Activated naive CD8-positive, alpha-beta T cell treated with anti-CD3 and anti-CD28 coated beads, Interleukin-2, amount 50 U/mL, for 16 hours (primary cell): Measurements from ENCODE around the gene AOAH.
"Not testable (repeated sequence)": the region's sequence is repeated elsewhere in the genome, so short reads cannot be mapped to it uniquely, and the experiment has no call there.

Experiments
- DNase-seq: peaks from one replicate; pipeline ENCODE4 v3.0.0-alpha.2; 2020; ENCODE audit warnings: low read depth, low spot score

Gene AOAH

DNA sequence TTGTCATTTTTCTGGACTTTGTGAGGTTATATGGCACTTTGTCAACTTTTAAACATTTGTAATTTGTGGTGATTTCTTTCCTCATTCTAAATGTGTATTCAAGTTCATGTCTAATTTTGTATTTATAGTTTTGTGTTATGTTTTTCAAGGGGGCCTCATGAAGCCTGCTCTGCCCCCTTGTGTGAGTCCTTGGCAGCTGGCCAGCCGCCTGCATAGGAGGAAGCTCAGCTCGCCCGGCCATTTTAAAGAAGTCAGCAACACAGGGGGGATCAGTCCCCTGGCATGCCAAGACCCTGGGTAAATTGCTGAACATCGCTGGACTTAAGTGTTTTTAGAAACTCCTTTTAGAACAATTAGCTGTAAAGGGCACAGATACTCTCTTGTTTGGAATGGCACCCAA is 211.7 kb downstream of the AOAH start:
- DNase-seq, result no peak

DNA sequence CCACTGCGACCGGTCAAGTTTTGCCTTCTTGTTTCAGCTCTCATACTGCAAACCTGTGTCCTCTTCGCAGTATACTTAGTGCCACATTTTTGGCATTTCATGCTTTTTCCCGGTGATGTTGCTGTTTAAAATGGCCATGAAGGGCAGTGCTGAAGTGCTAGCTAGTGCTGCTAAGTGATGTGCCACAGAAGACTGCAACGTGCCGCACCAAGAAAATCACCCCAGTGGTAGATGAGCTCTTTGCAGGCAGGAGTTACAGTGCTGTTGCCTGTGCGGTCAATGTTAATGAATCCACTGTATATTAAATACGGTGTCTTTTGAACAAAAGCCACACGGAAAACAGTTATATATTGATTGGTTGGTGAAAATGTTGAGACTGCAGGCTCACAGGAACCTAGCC is 214.3 kb downstream of the AOAH start:
- DNase-seq, result no peak

DNA sequence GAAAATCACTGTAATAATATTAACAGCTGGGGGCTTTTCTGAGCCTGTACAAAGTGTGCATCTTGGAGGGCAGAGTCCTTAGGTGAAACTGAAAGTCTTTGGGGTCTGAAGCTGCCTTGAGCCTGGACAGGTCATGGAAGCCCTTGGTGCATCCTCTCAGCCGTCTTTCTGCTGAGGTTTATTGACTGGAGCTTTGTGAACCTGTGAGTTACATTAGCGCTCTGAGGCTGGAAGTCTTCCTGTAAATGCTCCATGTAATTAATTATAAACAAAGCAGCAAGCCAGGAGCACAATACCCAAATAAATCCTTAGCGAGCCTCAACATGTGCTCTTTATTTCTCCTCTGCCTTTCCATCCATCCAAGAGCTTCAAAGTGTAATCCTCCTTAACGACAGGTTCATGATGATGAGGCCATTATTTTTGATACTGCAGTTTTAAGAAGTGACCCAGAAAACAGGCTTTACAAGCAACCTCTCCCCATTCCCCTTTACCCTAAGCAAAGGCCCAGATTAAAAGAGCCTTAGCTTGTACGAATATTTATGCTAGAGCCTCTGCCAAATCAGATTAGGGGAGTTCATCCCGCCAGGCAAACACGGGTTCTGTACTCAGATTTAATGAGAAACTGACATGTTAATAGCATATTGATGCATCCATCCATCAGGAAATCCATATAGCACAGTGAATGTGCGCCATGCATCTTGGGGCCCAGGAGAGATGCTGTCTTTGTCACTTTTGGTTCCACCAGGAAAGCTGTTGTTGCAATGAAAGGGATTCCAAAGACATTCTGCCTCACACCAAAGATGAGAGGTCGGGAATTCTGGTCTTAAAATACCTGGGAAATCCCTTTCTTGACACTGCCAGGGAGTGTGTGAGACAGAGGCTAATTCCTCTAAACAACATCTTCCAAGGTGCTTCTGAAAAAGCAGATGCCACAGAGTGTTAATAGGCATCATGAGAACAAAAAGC is 216.5 kb downstream of the AOAH start:
- DNase-seq, result no peak

DNA sequence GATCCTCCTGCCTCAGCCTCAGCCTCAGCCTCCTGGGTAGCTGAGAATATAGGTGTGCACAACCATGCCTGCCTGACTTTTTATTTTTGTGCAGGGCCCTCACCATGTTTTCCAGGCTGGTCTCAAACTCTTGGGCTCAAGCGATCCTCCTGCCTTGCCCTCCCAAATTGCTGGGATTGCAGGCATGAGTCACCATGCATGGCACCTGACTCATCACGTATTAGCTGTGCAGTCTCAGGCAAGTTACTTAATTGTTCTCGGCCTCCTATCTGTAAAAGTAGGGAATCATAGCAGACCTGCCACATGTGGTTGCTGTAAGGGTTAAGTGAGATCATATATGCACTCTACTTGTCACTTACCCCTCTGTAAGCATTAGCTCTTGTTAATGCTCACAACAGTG is 217.5 kb downstream of the AOAH start:
- DNase-seq, result no peak

DNA sequence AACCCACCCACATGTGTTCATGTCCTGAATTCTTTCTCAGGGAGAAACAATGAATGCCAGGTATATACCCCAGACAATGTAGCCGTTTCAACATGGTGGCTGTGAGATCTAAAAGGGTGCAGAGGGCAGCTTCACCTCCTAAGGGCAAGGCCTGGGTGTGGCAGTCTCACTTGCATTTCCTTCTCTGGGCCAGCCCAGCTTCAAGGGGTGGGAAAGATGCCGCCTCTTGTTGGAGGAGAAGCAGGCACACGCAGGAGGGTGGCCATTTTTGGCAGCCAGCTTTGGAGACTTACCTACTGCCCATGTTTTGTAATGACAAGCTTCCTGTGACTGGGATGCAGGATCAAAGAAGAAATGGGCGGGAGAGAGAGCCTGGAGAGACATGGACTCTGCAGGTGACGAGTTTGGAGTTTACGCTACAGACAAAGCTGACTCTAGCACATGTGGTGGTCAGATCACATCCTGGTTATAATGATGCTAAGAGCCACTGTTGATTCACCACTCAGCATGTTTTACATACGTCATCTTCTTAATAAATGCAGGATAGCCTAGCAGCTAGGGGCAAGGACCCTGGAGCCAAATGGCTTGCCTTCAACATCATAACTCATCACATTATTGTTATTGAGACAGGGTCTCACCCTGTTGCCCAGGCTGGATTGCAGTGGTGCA is 218.0 kb downstream of the AOAH start:
- no peak for DNase-seq

DNA sequence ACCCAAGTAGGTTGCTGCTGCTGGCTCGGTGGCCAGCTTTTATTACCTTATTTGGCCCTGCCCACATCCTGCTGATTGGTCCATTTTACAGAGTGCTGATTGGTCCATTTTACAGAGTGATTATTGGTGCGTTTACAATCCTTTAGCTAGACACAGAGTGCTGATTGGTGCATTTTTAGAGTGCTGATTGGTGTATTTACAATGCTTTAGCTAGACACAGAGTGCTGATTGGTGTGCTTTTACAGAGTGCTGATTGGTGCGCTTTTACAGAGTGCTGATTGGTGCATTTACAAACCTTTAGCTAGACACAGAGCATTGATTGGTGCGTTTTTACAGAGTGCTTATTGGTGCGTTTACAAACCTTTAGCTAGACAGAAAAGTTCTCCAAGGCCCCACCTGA is 219.7 kb downstream of the AOAH start:
- not testable (repeated sequence) for DNase-seq

DNA sequence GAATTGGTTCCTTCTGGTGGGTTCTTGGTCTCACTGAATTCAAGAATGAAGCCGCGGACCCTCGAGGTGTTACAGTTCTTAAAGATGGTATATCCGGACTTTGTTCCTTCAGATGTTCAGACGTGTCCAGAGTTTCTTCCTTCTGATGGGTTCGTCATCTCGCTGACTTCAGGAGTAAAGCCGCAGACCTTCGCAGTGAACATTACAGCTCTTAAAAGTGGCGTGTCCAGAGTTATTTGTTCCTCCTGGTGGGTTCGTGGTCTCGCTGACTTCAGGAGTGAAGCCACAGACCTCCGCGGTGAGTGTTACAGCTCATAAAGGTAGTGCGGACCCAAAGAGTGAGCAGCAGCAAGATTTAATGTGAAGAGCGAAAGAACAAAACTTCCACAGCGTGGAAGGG is 220.1 kb downstream of the AOAH start:
- not testable (repeated sequence) for DNase-seq

DNA sequence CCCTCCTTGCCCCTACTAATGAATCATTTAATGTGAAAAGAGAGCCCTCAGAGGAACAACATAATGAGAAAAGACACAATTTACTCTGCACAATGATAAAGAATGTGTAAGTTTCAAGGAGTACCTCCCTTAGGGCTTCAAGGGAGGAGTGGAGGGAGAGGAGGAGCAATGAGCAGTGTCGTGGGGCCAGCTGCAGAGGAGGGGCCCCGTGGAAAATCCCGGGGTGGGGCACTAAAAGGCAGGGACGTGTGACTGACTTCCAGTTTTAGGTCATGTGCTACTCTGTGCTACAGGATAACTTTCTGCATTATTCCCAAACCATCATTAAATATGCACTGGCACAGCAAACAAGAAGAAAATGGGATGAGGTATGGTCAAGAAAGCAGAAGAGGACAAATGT is 226.5 kb downstream of the AOAH start:
- DNase-seq, result no peak

DNA sequence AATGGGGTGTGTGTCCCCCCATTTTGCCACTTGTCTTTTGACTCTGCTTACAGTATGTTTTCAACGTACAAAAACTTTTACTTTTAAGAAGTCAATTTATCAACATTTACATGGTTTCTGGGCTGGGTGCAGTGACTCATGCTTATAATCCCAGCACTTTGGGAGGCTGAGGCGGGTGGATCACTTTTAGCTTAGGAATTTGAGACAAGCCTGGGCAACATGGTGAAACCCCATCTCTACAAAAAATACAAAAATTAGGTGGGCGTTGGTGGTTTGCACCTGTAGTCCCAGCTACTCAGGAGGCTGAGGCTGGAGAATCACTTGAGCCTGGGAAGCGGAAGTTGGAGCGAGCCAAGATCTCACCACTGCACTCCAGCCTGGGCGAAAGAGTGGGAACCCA is 227.1 kb downstream of the AOAH start:
- not testable (repeated sequence) for DNase-seq

DNA sequence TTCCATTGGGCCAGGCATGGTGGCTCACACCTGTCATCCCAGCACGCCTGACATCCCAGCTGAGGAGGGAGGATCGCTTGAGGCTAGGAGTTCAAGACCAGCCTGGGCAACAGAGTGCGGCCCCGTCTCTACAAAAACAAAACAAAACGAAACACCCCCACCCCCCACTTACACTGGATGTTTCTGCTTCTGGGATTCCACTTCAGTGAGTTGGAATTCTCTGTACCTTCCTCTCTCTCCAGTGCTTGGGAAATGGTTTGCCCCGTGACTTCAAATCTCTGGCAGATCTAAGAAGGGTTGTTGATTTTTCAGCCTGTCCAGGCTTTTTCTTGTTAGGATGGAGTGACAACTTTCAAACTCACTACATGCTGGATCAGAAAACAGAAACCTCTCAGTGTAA is 227.7 kb downstream of the AOAH start:
- no peak for DNase-seq

DNA sequence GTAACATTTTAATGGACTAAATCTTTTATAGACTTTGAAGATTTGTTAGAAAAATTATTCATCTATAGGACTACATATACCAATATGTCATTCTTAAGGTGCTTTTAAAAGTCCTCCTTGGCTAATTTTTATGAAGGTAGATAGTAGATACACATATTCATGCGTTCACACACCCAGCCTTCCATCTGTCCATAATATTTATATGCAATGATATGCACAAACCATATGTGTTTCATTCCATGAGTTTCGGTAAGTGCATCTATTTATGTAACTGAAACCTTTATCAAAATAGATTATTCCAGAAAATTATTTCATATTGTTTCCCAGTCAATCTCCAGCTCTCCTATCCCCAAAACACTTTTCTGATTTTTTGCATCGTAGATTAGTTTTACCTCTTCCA is 233.0 kb downstream of the AOAH start:
- no peak for DNase-seq

DNA sequence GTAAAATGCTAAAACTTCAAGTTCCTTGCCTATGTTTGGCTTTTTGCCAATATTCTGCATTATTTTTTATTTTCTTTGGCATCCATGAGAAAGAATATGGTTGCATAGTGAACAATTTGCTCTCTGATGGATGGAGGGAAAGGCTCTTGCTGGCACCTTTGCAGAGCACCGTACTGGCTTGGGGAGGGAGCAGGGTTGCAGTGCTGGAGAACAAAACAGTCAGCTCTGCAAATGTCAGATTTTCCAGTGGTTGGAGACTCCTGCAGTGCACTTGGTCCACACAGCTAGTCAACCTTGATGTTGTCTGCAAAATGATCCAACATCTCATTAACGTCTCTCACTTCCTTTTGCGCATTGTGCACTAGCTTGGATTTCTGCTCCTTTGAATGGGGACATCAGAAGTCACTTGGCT is 233.9 kb downstream of the AOAH start:
- no peak for DNase-seq

DNA sequence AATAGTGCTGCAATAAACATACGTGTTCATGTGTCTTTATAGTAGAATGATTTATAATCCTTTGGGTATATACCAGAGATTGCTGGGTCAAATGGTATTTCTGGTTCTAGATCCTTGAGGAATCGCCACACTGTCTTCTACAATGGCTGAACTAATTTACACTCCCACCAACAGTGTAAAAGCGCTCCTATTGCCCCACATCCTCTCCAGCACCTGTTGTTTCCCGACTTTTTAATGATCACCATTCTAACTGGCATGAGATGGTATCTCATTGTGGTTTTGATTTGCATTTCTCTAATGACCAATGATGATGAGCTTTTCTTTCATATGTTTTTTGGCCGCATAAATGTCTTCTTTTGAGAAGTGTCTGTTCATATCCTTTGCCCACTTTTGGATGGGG is 235.6 kb downstream of the AOAH start:
- DNase-seq, result not testable (repeated sequence)

DNA sequence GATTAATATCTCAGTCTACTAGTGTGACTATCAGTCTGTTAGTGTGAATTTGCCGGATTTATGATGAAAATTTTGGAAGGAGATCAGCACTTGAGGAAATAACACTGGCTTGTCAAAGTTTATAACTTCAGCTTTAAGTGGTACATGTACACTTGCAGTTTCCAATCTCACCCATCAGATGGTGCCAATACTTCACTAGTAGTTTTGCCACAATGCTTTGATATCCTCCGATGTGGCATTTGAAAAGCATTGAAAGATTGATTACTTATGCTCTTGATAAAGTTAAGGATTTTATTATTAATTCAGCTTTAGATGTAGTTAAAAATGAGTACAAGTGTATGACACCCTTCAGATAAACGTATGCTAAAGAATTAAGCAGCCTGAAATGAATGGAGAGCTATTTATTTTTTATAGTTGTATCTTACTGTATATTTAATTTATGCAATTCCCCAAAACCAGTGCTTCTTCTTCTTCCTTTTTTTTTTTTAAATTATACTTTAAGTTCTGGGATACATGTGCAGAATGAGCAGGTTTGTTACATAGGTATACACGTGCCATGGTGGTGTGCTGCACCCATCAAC is 236.4 kb downstream of the AOAH start:
- DNase-seq, result no peak

DNA sequence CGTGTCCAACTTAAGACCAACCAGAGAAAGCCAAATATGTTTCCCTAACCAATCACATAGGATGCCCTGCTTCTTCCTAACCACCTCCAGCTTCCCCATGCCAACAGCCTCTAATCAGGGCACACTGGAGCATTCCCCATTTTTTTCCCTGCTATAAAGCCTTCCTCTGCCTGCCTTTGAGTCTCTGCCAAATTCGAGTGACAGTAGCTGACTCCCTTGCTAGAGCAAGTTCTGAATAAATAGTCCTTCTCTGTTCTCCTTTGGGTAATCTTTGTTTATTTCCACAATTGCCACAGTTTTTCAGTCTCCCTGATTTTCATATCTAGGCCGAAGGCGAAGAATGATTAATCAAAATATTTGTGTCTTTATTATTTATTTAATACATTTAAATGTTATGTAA is 238.0 kb downstream of the AOAH start:
- DNase-seq, result no peak

DNA sequence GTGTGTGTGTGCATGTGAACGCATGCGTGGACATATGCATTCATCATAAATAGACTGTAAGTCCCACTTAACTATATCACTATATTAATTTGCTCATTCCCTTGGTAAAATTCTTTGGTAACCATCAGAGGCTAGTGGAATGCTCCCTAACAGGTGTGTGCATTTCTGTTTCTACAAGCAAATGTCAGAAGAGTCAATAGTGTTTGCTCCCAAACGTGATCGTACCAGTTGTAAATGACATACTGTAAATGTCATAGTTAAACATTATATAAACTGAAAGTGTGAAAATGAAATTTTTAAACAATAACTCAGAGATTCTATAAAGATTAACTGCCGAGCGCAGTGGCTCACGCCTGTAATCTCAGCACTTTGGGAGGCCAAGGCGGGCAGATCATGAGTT is 240.0 kb downstream of the AOAH start:
- DNase-seq, result no peak

DNA sequence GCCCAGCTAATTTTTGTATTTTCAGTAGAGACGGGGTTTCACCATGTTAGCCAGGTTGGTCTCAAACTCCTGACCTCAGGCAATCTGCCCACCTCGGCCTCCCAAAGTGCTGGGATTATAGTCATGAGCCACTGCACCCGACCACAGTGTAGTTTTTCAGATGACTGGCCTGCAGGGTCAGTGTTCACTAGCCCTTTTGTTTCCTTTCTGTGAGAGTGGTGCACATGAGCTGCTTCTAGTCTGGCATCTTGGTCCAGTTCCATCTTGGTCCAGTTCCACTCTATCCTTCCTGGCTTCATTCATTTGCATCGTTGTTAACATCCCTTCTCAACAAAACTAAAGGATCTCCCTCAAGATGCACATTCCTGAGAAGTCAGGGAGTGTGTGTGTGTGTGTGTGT is 240.4 kb downstream of the AOAH start:
- DNase-seq, result not testable (repeated sequence)

DNA sequence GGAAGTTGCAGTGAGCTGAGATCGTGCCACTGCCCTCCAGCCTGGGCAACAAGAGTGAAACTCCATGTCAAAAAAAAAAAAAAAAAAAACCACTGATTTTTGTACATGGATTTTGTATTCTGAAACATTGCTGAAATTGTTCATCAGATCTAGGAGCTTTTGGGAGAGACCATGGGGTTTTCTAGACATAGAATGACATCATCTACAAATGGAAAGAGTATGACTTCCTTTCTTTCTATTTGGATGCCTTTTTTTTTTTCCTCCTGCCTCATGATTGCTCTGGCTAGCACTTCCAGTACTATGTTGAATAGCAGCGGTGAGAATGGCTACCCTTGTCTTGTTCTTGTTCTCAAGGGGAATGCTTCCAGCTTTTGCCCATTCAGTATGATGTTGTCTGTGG is 245.5 kb downstream of the AOAH start:
- DNase-seq, result no peak

DNA sequence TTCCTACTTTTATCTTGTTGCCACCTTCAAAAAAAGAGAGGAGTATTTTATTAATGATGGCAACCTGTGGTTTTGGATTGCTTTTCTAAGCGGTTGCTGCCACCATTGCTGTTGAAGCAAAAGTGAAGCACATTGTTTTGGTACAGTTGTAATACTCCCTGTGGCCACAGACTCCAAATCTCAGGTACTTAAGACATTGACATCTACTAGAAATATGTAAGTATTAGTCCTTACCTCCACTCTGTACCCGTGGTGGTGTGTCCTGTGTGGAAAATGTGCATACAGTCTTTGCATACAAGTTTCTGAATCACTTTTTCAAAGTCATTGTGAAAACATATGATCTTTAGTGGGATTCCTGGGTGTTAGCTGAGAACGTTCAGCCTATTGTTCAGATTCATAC is 248.9 kb downstream of the AOAH start:
- DNase-seq, result no peak

DNA sequence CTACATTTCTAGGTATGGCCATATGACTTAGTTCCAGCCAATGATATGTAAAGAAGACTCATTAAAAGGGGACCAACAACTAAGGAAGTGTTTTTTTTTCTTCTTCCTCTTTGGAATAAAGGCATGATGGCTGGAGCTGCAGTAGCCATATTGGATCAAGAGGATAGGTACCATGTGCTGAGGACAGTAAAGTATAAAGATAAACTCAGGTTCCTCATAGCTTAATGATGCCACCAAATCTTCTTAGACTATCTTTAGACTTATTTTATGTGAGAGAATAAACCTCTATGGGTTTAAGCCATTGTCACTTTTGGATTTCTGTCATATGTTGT is 249.3 kb downstream of the AOAH start:
- no peak for DNase-seq

DNA sequence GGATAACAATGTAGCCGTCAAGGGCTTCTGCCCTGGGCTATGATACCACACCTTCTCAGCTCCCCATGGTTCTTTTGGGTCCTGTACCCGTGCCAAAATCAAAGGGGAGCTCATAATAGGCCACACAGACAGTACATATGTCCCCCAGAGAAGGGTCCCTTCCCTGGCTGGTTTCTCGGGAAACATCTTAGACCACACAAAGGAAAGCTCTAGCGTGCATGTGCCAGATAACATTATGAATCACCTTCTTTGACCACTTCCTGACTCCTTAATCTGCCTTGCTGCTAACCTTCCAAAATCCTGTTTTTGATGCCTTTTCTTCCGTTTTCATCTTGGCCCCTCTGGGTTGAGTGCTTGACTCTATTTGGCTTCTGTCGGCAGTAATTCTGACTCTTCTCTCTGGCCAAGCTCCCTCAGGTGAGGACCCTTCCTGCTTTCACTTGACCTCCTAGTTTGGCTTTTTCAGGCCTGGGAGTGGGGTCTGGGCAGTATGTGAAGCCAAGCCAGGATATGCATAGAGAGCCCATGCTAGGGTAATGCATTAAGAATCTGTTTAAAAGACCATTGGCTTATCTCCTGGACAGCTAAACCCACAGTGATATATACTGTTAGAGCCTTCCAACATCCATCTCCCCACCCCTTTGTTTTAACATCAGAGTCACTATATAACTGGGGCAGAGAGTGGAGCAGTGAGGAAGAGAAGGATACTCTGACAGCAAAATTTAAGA is 249.8 kb downstream of the AOAH start:
- DNase-seq, result no peak
